GM12891 (cell line): ENCODE results near the gene ST6GALNAC3.

Experiments used
- POLR2A ChIP-seq: IDR thresholded peaks from 2 replicates; pipeline ENCODE4 v1.6.1; 2011; ENCODE audit warnings: low read depth, low read length, control low read depth
- POLR2AphosphoS5 ChIP-seq: IDR thresholded peaks from 2 replicates; pipeline ENCODE4 v1.6.1; 2011; ENCODE audit warnings: low read depth, low read length, control low read depth

DNA sequence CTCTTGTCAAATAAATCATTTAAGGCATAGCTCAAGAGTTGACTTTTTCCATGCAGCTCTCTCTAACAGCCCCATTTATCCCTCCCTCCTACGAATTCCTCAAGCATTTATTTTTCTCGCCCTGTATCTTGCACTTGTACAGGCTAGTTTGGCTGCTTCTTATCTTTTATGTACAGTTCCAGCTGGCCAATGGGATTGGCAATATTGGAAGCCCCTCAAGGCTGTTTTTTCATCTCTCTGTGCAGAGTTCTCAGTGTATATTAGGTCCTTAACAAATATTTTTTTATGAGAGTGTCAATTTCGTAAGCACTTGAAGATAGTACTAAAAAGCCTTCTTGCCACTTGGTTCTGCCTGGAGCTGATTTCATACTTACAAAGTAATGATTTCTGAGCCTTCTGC is 356.0 kb downstream of the ST6GALNAC3 start:
- no peak for TF ChIP-seq POLR2AphosphoS5
- TF ChIP-seq POLR2A, result no peak
